Esophagus squamous epithelium (tissue), 5 donors: Measurements from ENCODE around the gene MTCL1. TPM values are rescaled to one million over a fixed set of nuclear protein-coding genes. Genes with fewer than 3 reads are reported as not detected.
A peak's percentile ranks its signal among the peaks of the same experiment; 100 is the strongest.

Experiments
- DNase-seq: peaks from one replicate; lab custom pipeline; 2025; lab: John Stamatoyannopoulos, UW
- H3K27ac ChIP-seq, 4 donors: fragments of 200-600 bp; sonication (generic); one replicate each; pipeline ENCODE4 v1.5.1; 2016 to 2019; ENCODE audit warnings: mild to moderate bottlenecking in 1 of 4
- H3K27me3 ChIP-seq, 4 donors: fragments of 200-600 bp; sonication (generic); 1 replicate in 3 of 4; 2 replicates in 1 of 4; pipeline versions ENCODE4 v1.5.1 to v1.6.0; 2017 to 2021; ENCODE audit warnings: antibody characterized with exemption in 1 of 4
- H3K36me3 ChIP-seq, 3 donors: fragments of 200-600 bp; sonication (generic); one replicate each; pipeline ENCODE4 v1.5.1; 2016 to 2019
- H3K4me1 ChIP-seq, 3 donors: fragments of 200-600 bp; sonication (generic); one replicate each; pipeline ENCODE4 v1.5.1; 2017 to 2019
- H3K4me3 ChIP-seq, 4 donors: fragments of 200-600 bp; sonication (generic); 1 replicate in 3 of 4; 2 replicates in 1 of 4; pipeline ENCODE4 v1.5.1; 2016 to 2019; ENCODE audit warnings: mild to moderate bottlenecking in 2 of 4, moderate library complexity in 1 of 4
- H3K9me3 ChIP-seq, 3 donors: fragments of 200-600 bp; sonication (generic); one replicate each; pipeline ENCODE4 v1.5.1; 2016 to 2019
- CTCF ChIP-seq, 6 experiments: fragments of 450-650 bp in 4 of 6; fragments of 200-600 bp in 2 of 6; sonication (generic) in 2 of 6; IDR thresholded peaks; one replicate each; pipeline ENCODE4 v1.5.1; 2016 to 2019; ENCODE audit warnings: antibody characterized with exemption in 6 of 6, mild to moderate bottlenecking in 4 of 6, moderate library complexity in 4 of 6
- POLR2A ChIP-seq, 4 donors: fragments of 450-650 bp; IDR thresholded peaks; one replicate each; pipeline ENCODE4 v1.6.1; 2017; ENCODE audit warnings: antibody characterized with exemption in 4 of 4, mild to moderate bottlenecking in 4 of 4, moderate library complexity in 3 of 4
- WGBS, 2 donors: methylation state at CpG; one replicate each; pipeline ENCODE4 v1.1.5; 2018; 5-methylcytosine and 5-hydroxymethylcytosine counted together
- intact Hi-C: fragments of 100-400 bp; cut with DNase I; formaldehyde crosslinking; loops from one replicate; pipeline ENCODE4 v1.15.0; 2022
- total RNA-seq, 4 donors: library from RNA; depleted of rRNA; stranded (reverse); fragments of >200 nt; gene quantifications; one replicate each; pipeline ENCODE4 v1.1.0, GENCODE V29; 2016
- donor health status: DM: yes; HTN: yes; CAD: no.

Gene MTCL1
- total RNA-seq, 4 donors from 2014 or later = 6.5 to 16.4 (median 7.9) TPM

- Histone ChIP-seq H3K9me3 (no peaks in the 10 kb centered on the region), H3K4me3 (no peak overlapping the region), H3K27me3 (no peaks in the 10 kb centered on the region), H3K27ac (peak overlapping the region in 1 of 4 donors; percentile 17), H3K36me3 (no peaks in the 10 kb centered on the region), H3K4me1 (peaks cover 0 to 19% (median 0%) of the 10 kb centered on the region in 3 donors)
- no peak for DNase-seq
- 88 to 92% methylated on average over 4 of the region's 4 CpGs for WGBS, 2 donors
- TF ChIP-seq CTCF (IDR thresholded peaks at IDR 0.05) = no peak
- intact Hi-C loops = no loop called here
These were observed 21.8 kb downstream of the MTCL1 start for GRCh38 chr18:8726963-8727705.

GRCh38 chr18:8730080-8730827 is 24.9 kb downstream of the MTCL1 start:
- TF ChIP-seq CTCF (IDR thresholded peaks at IDR 0.05) (no peak), POLR2A (IDR thresholded peaks at IDR 0.05) (no peak)
- intact Hi-C loops = no loop called here
- H3K4me3 ChIP-seq = no peak overlapping the region
- H3K27me3 ChIP-seq = no peaks in the 10 kb centered on the region
- DNase-seq = no peak
- WGBS, 2 donors = 50 to 58% methylated on average over 13 to 16 of the region's 16 CpGs
- peaks cover 0 to 23% (median 0%) of the 10 kb centered on the region in 3 donors for H3K4me1 ChIP-seq
- no peaks in the 10 kb centered on the region for H3K36me3 ChIP-seq
- no peaks in the 10 kb centered on the region for H3K9me3 ChIP-seq
- peak overlapping the region; percentile 23 to 50 (median 44) for H3K27ac ChIP-seq

GRCh38 chr18:8732442-8733360 is 27.3 kb downstream of the MTCL1 start:
- Histone ChIP-seq H3K27ac (no peak overlapping the region), H3K9me3 (no peaks in the 10 kb centered on the region), H3K36me3 (no peaks in the 10 kb centered on the region), H3K4me1 (peaks cover 0 to 23% (median 0%) of the 10 kb centered on the region in 3 donors), H3K27me3 (no peaks in the 10 kb centered on the region), H3K4me3 (no peak overlapping the region)
- no peak for TF ChIP-seq CTCF (IDR thresholded peaks at IDR 0.05)
- no peak for TF ChIP-seq POLR2A (IDR thresholded peaks at IDR 0.05)
- 87 to 90% methylated on average over 19 to 21 of the region's 22 CpGs for WGBS, 2 donors
- intact Hi-C loops = no loop called here
- no peak for DNase-seq

- Histone ChIP-seq H3K27ac (peak overlapping the region in 3 of 4 donors; percentile 14 to 33 (median 31)), H3K4me3 (no peak overlapping the region), H3K36me3 (no peaks in the 10 kb centered on the region), H3K9me3 (no peaks in the 10 kb centered on the region), H3K4me1 (peaks cover 0 to 23% (median 0%) of the 10 kb centered on the region in 3 donors), H3K27me3 (no peaks in the 10 kb centered on the region)
- intact Hi-C loops = no loop called here
- TF ChIP-seq CTCF (IDR thresholded peaks at IDR 0.05) = no peak
- TF ChIP-seq POLR2A (IDR thresholded peaks at IDR 0.05) = no peak
- WGBS, 2 donors = 37 to 57% methylated on average over 4 of the region's 5 CpGs
- no peak for DNase-seq
These were observed 29.1 kb downstream of the MTCL1 start for GRCh38 chr18:8734496-8734895.
